ENCODE data around the gene RGS3.

Gene RGS3

GRCh38 chr9:113646491-113646890 is 183.0 kb downstream of the RGS3 start:
- DNase-seq (ENCODE audit: insufficient read length, low spot score) = no peak
- no peak for FAIRE-seq

All from GM19239 (cell line).